GM10248 (cell line): ENCODE data around the gene ACOXL.

ENCODE experiments used
- CTCF ChIA-PET: fragments of 300-600 bp; sonication (Branson Sonifier 250); formaldehyde crosslinking; extraction: SDS; loops from one replicate; lab custom pipeline; 2021; ENCODE audit warnings: antibody characterized with exemption; lab: Yijun Ruan, JAX
- POLR2A ChIA-PET: fragments of 350-650 bp; sonication (Branson Sonifier 250); formaldehyde crosslinking; extraction: SDS; loops from one replicate; lab custom pipeline; 2020; ENCODE audit warnings: antibody characterized with exemption; lab: Yijun Ruan, JAX
- DNase-seq: peaks from one replicate; pipeline ENCODE4 v3.0.0; 2012; ENCODE audit errors: extremely low spot score
- TF ChIP-seq, protein P1 (sequence below): IDR thresholded peaks from 2 replicates; pipeline ENCODE4 v1.5.1; 2012; ENCODE audit warnings: mild to moderate bottlenecking, low read depth; ENCODE audit errors: extremely low read depth, missing control alignments, control extremely low read depth

Gene ACOXL

DNA sequence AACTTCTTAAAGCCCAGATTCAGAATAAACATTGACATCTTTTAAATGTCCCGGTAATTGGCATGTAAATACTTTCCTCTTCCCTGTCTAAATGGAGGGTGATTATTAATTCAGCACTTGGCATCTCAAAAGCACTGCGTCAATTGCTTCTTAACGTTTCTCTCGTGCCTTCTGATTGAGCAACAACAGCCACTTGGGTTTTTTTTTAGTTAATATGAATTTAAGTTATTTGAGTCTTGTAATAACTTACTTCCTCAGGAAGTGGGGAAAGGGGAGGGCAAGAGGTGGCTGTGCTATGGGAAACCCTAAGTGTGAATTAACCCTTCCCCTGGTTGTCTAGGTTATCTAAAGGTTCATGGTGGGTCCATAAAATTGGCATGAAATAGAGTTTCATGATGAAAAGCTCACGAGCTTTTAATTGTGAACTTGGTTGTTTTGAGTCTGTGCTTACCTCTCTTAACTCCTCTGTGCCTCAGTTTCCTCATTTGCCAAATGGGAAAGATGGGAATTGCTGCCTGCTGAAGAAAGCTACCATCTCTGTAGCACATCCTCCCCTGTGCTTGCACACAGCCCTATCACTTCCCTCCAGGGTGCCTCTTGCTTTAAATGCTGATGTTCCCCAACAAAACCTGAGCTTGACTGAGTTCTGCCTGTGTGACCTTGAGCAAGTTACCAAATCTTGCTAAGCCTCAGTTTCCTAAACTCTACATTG lies 262.0 kb downstream of the ACOXL start:
- ChIA-PET POLR2A (no interaction called here), CTCF (interaction anchor here (1.2 kb wide), 1 partner anchor 20 kb away, joined by 5 read pairs; no protein-coding TSS in a partner anchor)
- no peak for DNase-seq
- TF ChIP-seq, protein P1, sequence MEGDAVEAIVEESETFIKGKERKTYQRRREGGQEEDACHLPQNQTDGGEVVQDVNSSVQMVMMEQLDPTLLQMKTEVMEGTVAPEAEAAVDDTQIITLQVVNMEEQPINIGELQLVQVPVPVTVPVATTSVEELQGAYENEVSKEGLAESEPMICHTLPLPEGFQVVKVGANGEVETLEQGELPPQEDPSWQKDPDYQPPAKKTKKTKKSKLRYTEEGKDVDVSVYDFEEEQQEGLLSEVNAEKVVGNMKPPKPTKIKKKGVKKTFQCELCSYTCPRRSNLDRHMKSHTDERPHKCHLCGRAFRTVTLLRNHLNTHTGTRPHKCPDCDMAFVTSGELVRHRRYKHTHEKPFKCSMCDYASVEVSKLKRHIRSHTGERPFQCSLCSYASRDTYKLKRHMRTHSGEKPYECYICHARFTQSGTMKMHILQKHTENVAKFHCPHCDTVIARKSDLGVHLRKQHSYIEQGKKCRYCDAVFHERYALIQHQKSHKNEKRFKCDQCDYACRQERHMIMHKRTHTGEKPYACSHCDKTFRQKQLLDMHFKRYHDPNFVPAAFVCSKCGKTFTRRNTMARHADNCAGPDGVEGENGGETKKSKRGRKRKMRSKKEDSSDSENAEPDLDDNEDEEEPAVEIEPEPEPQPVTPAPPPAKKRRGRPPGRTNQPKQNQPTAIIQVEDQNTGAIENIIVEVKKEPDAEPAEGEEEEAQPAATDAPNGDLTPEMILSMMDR, result no peak

DNA sequence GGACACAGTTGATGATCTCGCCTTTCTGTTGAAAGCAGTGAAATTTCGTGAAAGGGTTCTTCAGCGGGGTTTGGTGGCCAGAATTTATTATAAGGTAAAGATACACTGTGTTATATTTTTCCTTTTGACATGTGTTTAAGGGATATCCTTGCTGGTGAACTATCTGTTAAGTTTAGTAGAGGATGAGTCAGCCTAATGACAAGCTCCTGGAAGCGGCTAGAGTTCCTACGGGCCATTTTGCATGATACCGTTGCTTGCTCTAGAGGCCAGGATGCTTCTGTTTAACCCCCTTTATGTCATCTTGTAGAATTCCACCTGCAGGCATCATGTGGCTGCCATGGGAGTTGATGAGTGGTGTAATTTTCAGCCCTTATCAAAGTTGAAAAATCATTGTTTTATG lies 263.5 kb downstream of the ACOXL start:
- TF ChIP-seq, protein P1, result no peak
- ChIA-PET POLR2A (no interaction called here), CTCF (interaction anchor here (1.3 kb wide), 1 partner anchor 25 kb away, joined by 3 read pairs; no protein-coding TSS in a partner anchor)
- DNase-seq, result no peak

DNA sequence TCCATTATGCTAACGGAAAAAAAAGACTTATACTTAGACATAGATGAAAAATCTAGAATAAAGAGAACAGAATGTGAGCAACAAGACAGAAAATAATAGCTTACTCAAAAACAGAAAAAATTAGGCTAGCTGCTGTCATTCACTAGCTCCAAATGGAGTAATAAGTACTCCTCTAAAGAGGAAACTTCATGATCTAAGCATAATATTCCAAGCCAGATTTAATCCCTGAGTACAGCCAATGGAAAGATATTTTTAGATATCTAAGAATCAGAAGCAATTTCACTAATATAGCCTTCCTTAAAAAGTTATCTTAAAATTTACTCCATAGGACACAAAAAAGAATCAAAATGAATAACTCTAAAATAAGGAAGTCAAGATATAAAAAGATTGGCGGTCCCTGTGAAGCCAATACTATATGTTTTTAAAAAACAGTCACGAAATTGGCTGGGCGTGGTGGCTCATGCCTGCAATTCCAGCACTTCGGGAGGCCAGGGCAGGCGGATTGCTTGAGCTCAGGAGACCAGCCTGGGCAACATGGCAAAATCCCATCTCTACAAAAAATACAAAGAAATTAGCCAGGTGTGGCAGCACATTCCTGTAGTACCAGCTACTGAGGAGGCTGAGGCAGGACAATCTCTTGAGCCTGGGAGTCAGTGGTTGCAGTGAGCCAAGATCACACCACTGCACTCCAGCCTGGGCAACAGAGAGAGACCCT lies 265.1 kb downstream of the ACOXL start:
- TF ChIP-seq, protein P1, result no peak
- CTCF ChIA-PET, result no interaction called here
- POLR2A ChIA-PET, result no interaction called here
- DNase-seq, result no peak

DNA sequence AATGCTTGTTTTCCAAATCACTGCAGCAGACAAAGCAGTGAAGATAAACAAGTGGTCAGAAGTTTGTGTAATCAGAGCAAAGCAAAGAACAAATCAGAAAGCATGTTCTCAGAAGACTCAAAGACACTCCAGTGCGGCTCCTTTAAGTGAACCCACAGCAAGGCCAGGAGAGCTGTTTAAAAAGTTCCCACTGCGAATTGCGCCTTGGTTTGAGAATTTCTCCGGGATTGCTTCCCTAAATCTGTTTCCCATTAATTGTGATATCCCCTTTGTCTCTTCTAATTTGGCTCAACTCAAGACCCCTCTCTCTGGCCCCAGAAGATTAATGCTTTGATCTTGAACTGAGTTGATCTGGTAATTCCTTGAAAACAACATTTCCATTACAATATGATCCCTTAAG lies 265.9 kb downstream of the ACOXL start:
- CTCF ChIA-PET, result no interaction called here
- TF ChIP-seq, protein P1, result no peak
- POLR2A ChIA-PET, result no interaction called here
- DNase-seq, result no peak

DNA sequence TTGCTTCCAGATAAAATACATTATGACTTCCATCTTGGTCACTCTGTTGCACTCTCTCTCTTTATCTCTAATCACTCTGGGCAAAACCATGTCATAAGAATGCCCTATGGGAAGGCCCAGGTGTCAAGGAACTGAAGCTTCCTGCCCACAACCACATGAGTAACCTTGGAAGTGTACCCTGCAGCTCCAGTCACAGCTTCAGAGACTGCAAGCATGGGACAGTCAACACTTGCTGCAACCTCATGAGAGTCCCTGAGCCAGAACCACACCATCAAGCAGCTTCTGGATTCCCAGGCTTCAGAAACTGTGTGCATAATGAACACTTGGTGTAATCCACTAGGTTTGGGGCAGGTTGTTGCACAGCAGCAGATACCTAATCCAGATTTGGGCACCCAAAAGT lies 267.3 kb downstream of the ACOXL start:
- DNase-seq, result no peak
- TF ChIP-seq, protein P1, result no peak
- POLR2A ChIA-PET, result no interaction called here
- CTCF ChIA-PET, result interaction anchor here (0.8 kb wide), 1 partner anchor 11 kb away, joined by 3 read pairs; no protein-coding TSS in a partner anchor

DNA sequence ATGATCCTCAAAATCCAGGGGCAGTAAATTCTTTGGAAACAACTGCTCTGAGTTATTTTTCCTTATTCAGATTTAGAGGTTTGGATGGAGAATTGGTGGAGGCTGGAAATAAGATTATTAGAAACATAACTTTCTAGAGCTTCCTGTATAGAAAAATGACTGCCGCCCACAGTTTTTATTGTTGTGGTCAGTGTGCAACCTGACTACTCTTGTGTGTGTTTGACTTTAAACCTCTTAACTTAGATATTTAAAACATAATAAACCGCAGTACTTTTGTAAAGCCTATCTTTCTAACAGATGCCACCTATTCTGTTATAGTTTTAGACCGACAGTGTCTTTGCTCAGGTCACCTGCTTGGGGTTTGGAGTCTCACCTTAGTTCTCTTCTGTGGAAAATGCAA lies 272.9 kb downstream of the ACOXL start:
- POLR2A ChIA-PET, result no interaction called here
- TF ChIP-seq, protein P1, result no peak
- no peak for DNase-seq
- CTCF ChIA-PET, result interaction anchor here (1.2 kb wide), 1 partner anchor 10 kb away, joined by 4 read pairs; no protein-coding TSS in a partner anchor
